NK-92 treated with Interleukin-12 subunit alpha and Interleukin-12 subunit beta, amount 100 ng/mL, for 24 hours (cell line): ENCODE data around the gene RANBP10.

Experiments used
- DNase-seq: peaks from one replicate; lab custom pipeline; 2025; lab: John Stamatoyannopoulos, UW

The RANBP10 gene

GRCh38 chr16:67675999-67676398 is 130.4 kb downstream of the RANBP10 start:
- DNase-seq: no peak

GRCh38 chr16:67675579-67675935 is 130.8 kb downstream of the RANBP10 start:
- DNase-seq: no peak

GRCh38 chr16:67674851-67675578 is 131.3 kb downstream of the RANBP10 start:
- no peak for DNase-seq

GRCh38 chr16:67673712-67674580 is 132.4 kb downstream of the RANBP10 start:
- no peak for DNase-seq
